Neural cell (in vitro differentiated cells): ENCODE results near the gene PPP1R3G. TPM values are rescaled to one million over a fixed set of nuclear protein-coding genes. Genes with fewer than 3 reads are reported as not detected.

Experiments used
- H2AFZ ChIP-seq: fragments of 200-600, 300-800 bp; sonication (generic), shearing (Covaris generic); 2 replicates; pipeline ENCODE4 v1.6.0; 2014; ENCODE audit warnings: low read depth, mild to moderate bottlenecking, antibody characterized with exemption, low read length, moderate library complexity
- H3F3A ChIP-seq: fragments of 200-600 bp; shearing (Covaris generic); 2 replicates; pipeline ENCODE4 v1.6.1; 2016; ENCODE audit warnings: mild to moderate bottlenecking, moderate library complexity, mixed read lengths, antibody characterized with exemption, low read length; ENCODE audit not compliant: insufficient read depth, poor library complexity, severe bottlenecking
- H3K27ac ChIP-seq: fragments of 200-600, 300-800 bp; sonication (generic), shearing (Covaris generic); 2 replicates; pipeline ENCODE4 v1.5.1; 2014; ENCODE audit warnings: mild to moderate bottlenecking, low read length, moderate library complexity
- H3K27me3 ChIP-seq: fragments of 300-800, 200-600 bp; sonication (generic), shearing (Covaris generic); 2 replicates; pipeline ENCODE4 v1.6.0; 2014; ENCODE audit warnings: mild to moderate bottlenecking, low read depth, low read length, moderate library complexity; ENCODE audit not compliant: insufficient read depth
- H3K36me3 ChIP-seq: fragments of 300-800, 200-600 bp; sonication (generic), shearing (Covaris generic); 2 replicates; pipeline ENCODE4 v1.5.1; 2014; ENCODE audit warnings: mild to moderate bottlenecking, antibody characterized with exemption, low read length, moderate library complexity; ENCODE audit not compliant: insufficient read depth
- H3K4me2 ChIP-seq: fragments of 300-800, 200-600 bp; sonication (generic), shearing (Covaris generic); 2 replicates; pipeline ENCODE4 v1.6.0; 2014; ENCODE audit warnings: mild to moderate bottlenecking, low read length
- H3K4me3 ChIP-seq: fragments of 300-800, 200-600 bp; sonication (generic), shearing (Covaris generic); 2 replicates; pipeline ENCODE4 v1.5.1; 2014; ENCODE audit warnings: mild to moderate bottlenecking, low read length, moderate library complexity
- H3K79me2 ChIP-seq: fragments of 200-600 bp; shearing (Covaris generic); replicated peaks from 2 replicates; pipeline ENCODE4 v1.6.0; 2014; ENCODE audit warnings: mild to moderate bottlenecking, low read length, moderate library complexity; ENCODE audit not compliant: insufficient read depth
- H3K9ac ChIP-seq: fragments of 300-800, 200-600 bp; sonication (generic), shearing (Covaris generic); 2 replicates; pipeline ENCODE4 v1.6.1; 2016; ENCODE audit warnings: mild to moderate bottlenecking, low read length, mixed read lengths
- H3K9me2 ChIP-seq: fragments of 200-600 bp; shearing (Covaris generic); 2 replicates; pipeline ENCODE4 v1.6.1; 2016; ENCODE audit warnings: mild to moderate bottlenecking, low read length, mixed read lengths; ENCODE audit not compliant: insufficient read depth
- H3K9me3 ChIP-seq: fragments of 200-600, 300-800 bp; sonication (generic), shearing (Covaris generic); 2 replicates; pipeline ENCODE4 v1.6.1; 2016; ENCODE audit warnings: mild to moderate bottlenecking, mixed run types, low read length, moderate library complexity, mixed read lengths
- H4K20me1 ChIP-seq: fragments of 200-600 bp; shearing (Covaris generic); 2 replicates; pipeline ENCODE4 v1.6.1; 2016; ENCODE audit warnings: mild to moderate bottlenecking, mixed run types; ENCODE audit not compliant: insufficient read depth
- EP300 ChIP-seq: fragments of 450-650 bp; conservative IDR thresholded peaks from 2 replicates; pipeline ENCODE4 v1.6.1; 2014; ENCODE audit warnings: antibody characterized with exemption, mild to moderate bottlenecking, moderate library complexity; ENCODE audit not compliant: poor library complexity, severe bottlenecking
- EZH2 ChIP-seq: fragments of 200-600, 300-800 bp; shearing (Covaris generic), sonication (generic); IDR thresholded peaks from 2 replicates; pipeline ENCODE4 v1.6.1; 2014; ENCODE audit warnings: antibody characterized with exemption, low read length, borderline replicate concordance, mild to moderate bottlenecking; ENCODE audit not compliant: insufficient read depth, poor library complexity, severe bottlenecking
- MXI1 ChIP-seq: fragments of 450-650 bp; conservative IDR thresholded peaks from 2 replicates; pipeline ENCODE4 v1.6.1; 2014; ENCODE audit warnings: antibody characterized with exemption, mild to moderate bottlenecking; ENCODE audit not compliant: poor library complexity, severe bottlenecking
- POLR2AphosphoS5 ChIP-seq: IDR thresholded peaks from 2 replicates; pipeline ENCODE4 v1.6.1; 2012
- RAD21 ChIP-seq: fragments of 450-650 bp; conservative IDR thresholded peaks from 2 replicates; pipeline ENCODE4 v1.6.1; 2014; ENCODE audit warnings: antibody characterized with exemption, mild to moderate bottlenecking, moderate library complexity
- SMC3 ChIP-seq: fragments of 450-650 bp; conservative IDR thresholded peaks from 2 replicates; pipeline ENCODE4 v1.6.1; 2014; ENCODE audit warnings: antibody characterized with exemption, mild to moderate bottlenecking, moderate library complexity; ENCODE audit not compliant: poor library complexity
- TAF1 ChIP-seq: IDR thresholded peaks from 2 replicates; pipeline ENCODE4 v1.6.1; 2012; ENCODE audit warnings: low read depth
- polyA plus RNA-seq: library from polyadenylated mRNA; depleted of rRNA; stranded (reverse); fragments of >200 nt; gene quantifications from 2 replicates; pipeline ENCODE4 v1.2.3, GENCODE V29; 2014
- TF ChIP-seq, protein P1 (sequence below): fragments of 450-650 bp; IDR thresholded peaks from 2 replicates; pipeline ENCODE4 v1.5.1; 2014; ENCODE audit warnings: antibody characterized with exemption, mild to moderate bottlenecking, moderate library complexity; ENCODE audit not compliant: poor library complexity, severe bottlenecking

Gene PPP1R3G
- polyA plus RNA-seq, 1 donor from 2014 or later: not detected

GRCh38 chr6:5109436-5109835, 24.3 kb downstream of the PPP1R3G start:
- H2AFZ ChIP-seq: no peak overlapping the region
- H3K4me3 ChIP-seq: no peak overlapping the region
- H3K9me2 ChIP-seq: no peaks in the 10 kb centered on the region
- H3K36me3 ChIP-seq: no peaks in the 10 kb centered on the region
- H3K27me3 ChIP-seq: no peaks in the 10 kb centered on the region
- no peak overlapping the region for H3K9ac ChIP-seq
- no peak overlapping the region for H3K27ac ChIP-seq
- H3K9me3 ChIP-seq: no peaks in the 10 kb centered on the region
- no peaks in the 10 kb centered on the region for H3F3A ChIP-seq
- no peaks in the 10 kb centered on the region for H3K79me2 ChIP-seq
- no peaks in the 10 kb centered on the region for H4K20me1 ChIP-seq
- no peak overlapping the region for H3K4me2 ChIP-seq
- TF ChIP-seq POLR2AphosphoS5 (no peak), TAF1 (no peak), EP300 (no peak), MXI1 (no peak), EZH2 (no peak), RAD21 (no peak)
- TF ChIP-seq, protein P1, sequence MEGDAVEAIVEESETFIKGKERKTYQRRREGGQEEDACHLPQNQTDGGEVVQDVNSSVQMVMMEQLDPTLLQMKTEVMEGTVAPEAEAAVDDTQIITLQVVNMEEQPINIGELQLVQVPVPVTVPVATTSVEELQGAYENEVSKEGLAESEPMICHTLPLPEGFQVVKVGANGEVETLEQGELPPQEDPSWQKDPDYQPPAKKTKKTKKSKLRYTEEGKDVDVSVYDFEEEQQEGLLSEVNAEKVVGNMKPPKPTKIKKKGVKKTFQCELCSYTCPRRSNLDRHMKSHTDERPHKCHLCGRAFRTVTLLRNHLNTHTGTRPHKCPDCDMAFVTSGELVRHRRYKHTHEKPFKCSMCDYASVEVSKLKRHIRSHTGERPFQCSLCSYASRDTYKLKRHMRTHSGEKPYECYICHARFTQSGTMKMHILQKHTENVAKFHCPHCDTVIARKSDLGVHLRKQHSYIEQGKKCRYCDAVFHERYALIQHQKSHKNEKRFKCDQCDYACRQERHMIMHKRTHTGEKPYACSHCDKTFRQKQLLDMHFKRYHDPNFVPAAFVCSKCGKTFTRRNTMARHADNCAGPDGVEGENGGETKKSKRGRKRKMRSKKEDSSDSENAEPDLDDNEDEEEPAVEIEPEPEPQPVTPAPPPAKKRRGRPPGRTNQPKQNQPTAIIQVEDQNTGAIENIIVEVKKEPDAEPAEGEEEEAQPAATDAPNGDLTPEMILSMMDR: no peak

GRCh38 chr6:5110246-5110645, 25.1 kb downstream of the PPP1R3G start:
- Histone ChIP-seq H3K9me2 (no peaks in the 10 kb centered on the region), H3K36me3 (no peaks in the 10 kb centered on the region), H3K27me3 (no peaks in the 10 kb centered on the region), H3K9ac (no peak overlapping the region), H3K4me2 (no peak overlapping the region), H3F3A (no peaks in the 10 kb centered on the region), H3K4me3 (no peak overlapping the region), H3K9me3 (no peaks in the 10 kb centered on the region), H3K79me2 (no peaks in the 10 kb centered on the region), H4K20me1 (no peaks in the 10 kb centered on the region), H3K27ac (no peak overlapping the region), H2AFZ (no peak overlapping the region)
- no peak for TF ChIP-seq POLR2AphosphoS5
- TF ChIP-seq TAF1: no peak
- no peak for TF ChIP-seq RAD21
- no peak for TF ChIP-seq MXI1
- no peak for TF ChIP-seq SMC3
- TF ChIP-seq, protein P1: no peak
- no peak for TF ChIP-seq EP300
- no peak for TF ChIP-seq EZH2

DNA sequence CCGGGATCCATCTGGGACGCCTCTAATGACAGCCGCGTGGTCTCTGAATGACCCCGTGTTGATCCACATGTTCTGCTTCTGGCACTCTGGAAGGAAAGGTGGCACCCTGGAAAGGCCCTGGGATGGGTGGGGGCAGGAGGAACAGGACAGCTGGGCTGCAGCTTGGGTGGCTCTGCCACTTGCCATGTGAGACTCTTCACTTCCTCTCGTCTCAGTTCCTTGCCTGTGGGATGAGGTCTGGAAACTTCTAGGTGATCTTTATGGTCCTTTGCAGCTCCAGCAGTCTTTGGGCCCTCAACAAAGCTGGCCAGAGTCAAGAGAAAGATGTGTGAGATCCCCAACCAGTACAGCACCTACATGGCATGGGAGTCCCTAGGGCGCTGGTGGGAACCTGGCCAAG, 26.5 kb downstream of the PPP1R3G start:
- H3K36me3 ChIP-seq: no peaks in the 10 kb centered on the region
- TF ChIP-seq, protein P1: no peak
- TF ChIP-seq MXI1 (no peak), TAF1 (no peak)
- H3K9me3 ChIP-seq: no peaks in the 10 kb centered on the region
- H3K27ac ChIP-seq: no peak overlapping the region
- H3K79me2 ChIP-seq: no peaks in the 10 kb centered on the region
- no peaks in the 10 kb centered on the region for H3K9me2 ChIP-seq
- no peak overlapping the region for H3K9ac ChIP-seq
- no peak overlapping the region for H2AFZ ChIP-seq
- no peaks in the 10 kb centered on the region for H4K20me1 ChIP-seq
- no peak overlapping the region for H3K4me3 ChIP-seq
- no peaks in the 10 kb centered on the region for H3K27me3 ChIP-seq
- no peak overlapping the region for H3K4me2 ChIP-seq
- no peaks in the 10 kb centered on the region for H3F3A ChIP-seq
